ENCODE measurements around the gene CENPT.

GRCh38 chr16:67841198-67841815, 6.2 kb downstream of the CENPT start:
- TF ChIP-seq, protein P1, sequence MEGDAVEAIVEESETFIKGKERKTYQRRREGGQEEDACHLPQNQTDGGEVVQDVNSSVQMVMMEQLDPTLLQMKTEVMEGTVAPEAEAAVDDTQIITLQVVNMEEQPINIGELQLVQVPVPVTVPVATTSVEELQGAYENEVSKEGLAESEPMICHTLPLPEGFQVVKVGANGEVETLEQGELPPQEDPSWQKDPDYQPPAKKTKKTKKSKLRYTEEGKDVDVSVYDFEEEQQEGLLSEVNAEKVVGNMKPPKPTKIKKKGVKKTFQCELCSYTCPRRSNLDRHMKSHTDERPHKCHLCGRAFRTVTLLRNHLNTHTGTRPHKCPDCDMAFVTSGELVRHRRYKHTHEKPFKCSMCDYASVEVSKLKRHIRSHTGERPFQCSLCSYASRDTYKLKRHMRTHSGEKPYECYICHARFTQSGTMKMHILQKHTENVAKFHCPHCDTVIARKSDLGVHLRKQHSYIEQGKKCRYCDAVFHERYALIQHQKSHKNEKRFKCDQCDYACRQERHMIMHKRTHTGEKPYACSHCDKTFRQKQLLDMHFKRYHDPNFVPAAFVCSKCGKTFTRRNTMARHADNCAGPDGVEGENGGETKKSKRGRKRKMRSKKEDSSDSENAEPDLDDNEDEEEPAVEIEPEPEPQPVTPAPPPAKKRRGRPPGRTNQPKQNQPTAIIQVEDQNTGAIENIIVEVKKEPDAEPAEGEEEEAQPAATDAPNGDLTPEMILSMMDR (IDR thresholded peaks at IDR 0.05): no peak
- TF ChIP-seq EZH2 (IDR thresholded peaks at IDR 0.05) (no peak), EZH2phosphoT487 (IDR thresholded peaks at IDR 0.05) (no peak)

Data from neural progenitor cell (in vitro differentiated cells).